Measurements from ENCODE around the gene CAV1.
A peak's percentile ranks its signal among the peaks of the same experiment; 100 is the strongest.
"Not testable (repeated sequence)": the region's sequence is repeated elsewhere in the genome, so short reads cannot be mapped to it uniquely, and the experiment has no call there.

Gene CAV1

GRCh38 chr7:116524609-116525297, at the start of gene CAV1:
TSS of gene CAV1 (plus strand) at chr7:116525036. CDS start at chr7:116525063, 27 bp downstream.
- peak; percentile 53 for DNase-seq (ENCODE audit: low spot score)
- in situ Hi-C loops (cut with MboI; ENCODE audit: low pct_unique_long_range_greater_than_20kb, low sequenced_read_pairs, unreplicated experiment), result no loop called here
- TF ChIP-seq CTCF (IDR thresholded peaks at IDR 0.05; ENCODE audit: extremely low read depth, insufficient read depth, missing control alignments), result no peak

- in situ Hi-C loops (cut with MboI; ENCODE audit: low pct_unique_long_range_greater_than_20kb, low sequenced_read_pairs, unreplicated experiment), result no loop called here
Observed at GRCh38 chr7:116477625-116478024, 47.2 kb upstream of the CAV1 start.

GRCh38 chr7:116478834-116479233, 46.0 kb upstream of the CAV1 start:
- in situ Hi-C loops (cut with MboI; ENCODE audit: low pct_unique_long_range_greater_than_20kb, low sequenced_read_pairs, unreplicated experiment), result no loop called here
- no peak for DNase-seq (ENCODE audit: low spot score)

More at GRCh38 chr7:116477625-116478024, 47.2 kb upstream of the CAV1 start:
- no peak for DNase-seq (ENCODE audit: low spot score)
- TF ChIP-seq CTCF (IDR thresholded peaks at IDR 0.05; ENCODE audit: extremely low read depth, insufficient read depth, missing control alignments), result no peak

GRCh38 chr7:116483271-116483942, 41.4 kb upstream of the CAV1 start:
- DNase-seq (ENCODE audit: low spot score), result no peak
- in situ Hi-C loops (cut with MboI; ENCODE audit: low pct_unique_long_range_greater_than_20kb, low sequenced_read_pairs, unreplicated experiment), result no loop called here
- no peak for TF ChIP-seq CTCF (IDR thresholded peaks at IDR 0.05; ENCODE audit: extremely low read depth, insufficient read depth, missing control alignments)

More at GRCh38 chr7:116478834-116479233, 46.0 kb upstream of the CAV1 start:
- TF ChIP-seq CTCF (IDR thresholded peaks at IDR 0.05; ENCODE audit: extremely low read depth, insufficient read depth, missing control alignments), result no peak

GRCh38 chr7:116484389-116484788, 40.4 kb upstream of the CAV1 start:
- in situ Hi-C loops (cut with MboI; ENCODE audit: low pct_unique_long_range_greater_than_20kb, low sequenced_read_pairs, unreplicated experiment); DNase-seq (ENCODE audit: low spot score): not testable (repeated sequence)

- in situ Hi-C loops (cut with MboI; ENCODE audit: low pct_unique_long_range_greater_than_20kb, low sequenced_read_pairs, unreplicated experiment), result no loop called here
- TF ChIP-seq CTCF (IDR thresholded peaks at IDR 0.05; ENCODE audit: extremely low read depth, insufficient read depth, missing control alignments), result no peak
- DNase-seq (ENCODE audit: low spot score), result no peak
Observed at GRCh38 chr7:116487907-116488521, 36.8 kb upstream of the CAV1 start.

GRCh38 chr7:116490351-116490750, 34.5 kb upstream of the CAV1 start:
- no peak for DNase-seq (ENCODE audit: low spot score)
- in situ Hi-C loops (cut with MboI; ENCODE audit: low pct_unique_long_range_greater_than_20kb, low sequenced_read_pairs, unreplicated experiment), result no loop called here
- no peak for TF ChIP-seq CTCF (IDR thresholded peaks at IDR 0.05; ENCODE audit: extremely low read depth, insufficient read depth, missing control alignments)
